Lung microvascular endothelial cell (primary cell): Measurements from ENCODE around the gene CCDC186. TPM values are rescaled to one million over a fixed set of nuclear protein-coding genes. Genes with fewer than 3 reads are reported as not detected.

ENCODE experiments used
- DNase-seq, 2 donors: peaks; one replicate each; pipeline versions ENCODE4 v3.0.0 to v3.0.0-alpha.2; 2010; ENCODE audit warnings: low read depth in 2 of 2
- total RNA-seq: library from RNA; depleted of rRNA; stranded (reverse); fragments of >200 nt; gene quantifications from 2 replicates; pipeline ENCODE4 v1.2.1, GENCODE V29; 2014

Gene CCDC186
- total RNA-seq, 1 donor from 2014 or later: 13.7 TPM

GRCh38 chr10:114071178-114071577 is 102.8 kb downstream of the CCDC186 start:
- DNase-seq: no peak

Other genes with a start within 250 kb of the CCDC186 start
- 10.5 and 54.4 TPM in 2 replicates for gene ADRB1, start 130.3 kb downstream of the CCDC186 start, total RNA-seq
- gene TDRD1, start 5.2 kb upstream of the CCDC186 start, total RNA-seq: not detected in 2 replicates
- gene VWA2, start 65.1 kb upstream of the CCDC186 start, total RNA-seq: not detected in 2 replicates
- gene AFAP1L2, start 230.3 kb upstream of the CCDC186 start, total RNA-seq: under 0.01 TPM in 2 replicates